T-helper 1 cell treated with Interleukin-12 subunit alpha and Interleukin-12 subunit beta and Interleukin-4 antibody, amounts not matched to agents 30 μg/mL and 1 μg/mL, for 36 hours (primary cell): Measurements from ENCODE around the gene L3MBTL4.
"Not testable (repeated sequence)": the region's sequence is repeated elsewhere in the genome, so short reads cannot be mapped to it uniquely, and the experiment has no call there.

Experiments used
- H3K27ac Mint-ChIP-seq: one replicate; pipeline ENCODE4 v1.8.0; 2021; ENCODE audit warnings: mild to moderate bottlenecking, mixed read lengths
- H3K27me3 Mint-ChIP-seq: one replicate; pipeline ENCODE4 v1.8.0; 2021; ENCODE audit warnings: low read depth, mixed read lengths
- H3K36me3 Mint-ChIP-seq: one replicate; pipeline ENCODE4 v1.8.0; 2021; ENCODE audit warnings: low read depth, mixed read lengths
- H3K4me1 Mint-ChIP-seq: one replicate; pipeline ENCODE4 v1.8.0; 2021; ENCODE audit warnings: low read depth, mixed read lengths
- H3K4me3 Mint-ChIP-seq: one replicate; pipeline ENCODE4 v1.8.0; 2021; ENCODE audit warnings: mild to moderate bottlenecking, moderate library complexity, mixed read lengths
- H3K9me3 Mint-ChIP-seq: one replicate; pipeline ENCODE4 v1.8.0; 2021; ENCODE audit warnings: mixed read lengths

L3MBTL4 gene

DNA sequence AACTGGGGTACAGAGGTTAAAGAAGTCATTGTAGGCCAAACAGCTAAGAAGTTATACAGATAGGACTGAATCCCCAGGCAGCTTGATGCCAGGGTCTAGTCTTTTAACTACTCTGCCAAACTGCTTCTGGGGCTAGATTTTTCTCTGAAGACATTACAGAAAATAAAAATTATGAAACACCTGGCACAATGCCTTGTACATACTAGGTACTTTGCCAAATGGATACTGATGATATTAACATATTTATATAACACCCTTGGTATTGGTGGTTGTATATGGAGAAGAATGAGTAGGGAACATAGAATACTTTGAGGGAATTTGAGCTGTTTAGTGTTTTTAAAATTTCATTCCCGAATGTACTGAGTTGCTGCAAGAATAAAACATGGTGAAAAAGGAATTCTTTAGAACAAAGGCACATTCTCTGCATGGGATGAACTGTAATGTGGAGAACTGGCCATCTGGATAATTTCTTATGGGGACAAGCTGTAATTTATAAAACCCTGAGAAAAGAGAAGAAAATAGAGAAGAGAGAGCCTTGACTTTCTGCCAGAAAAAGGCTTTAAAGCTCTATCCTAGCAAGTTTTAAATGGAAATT, 308.5 kb downstream of the L3MBTL4 start:
- no peak overlapping the region for H3K4me3 Mint-ChIP-seq
- H3K27me3 Mint-ChIP-seq: no peaks in the 10 kb centered on the region
- H3K27ac Mint-ChIP-seq: no peak overlapping the region
- no peaks in the 10 kb centered on the region for H3K36me3 Mint-ChIP-seq
- H3K9me3 Mint-ChIP-seq: no peaks in the 10 kb centered on the region
- no peaks in the 10 kb centered on the region for H3K4me1 Mint-ChIP-seq

DNA sequence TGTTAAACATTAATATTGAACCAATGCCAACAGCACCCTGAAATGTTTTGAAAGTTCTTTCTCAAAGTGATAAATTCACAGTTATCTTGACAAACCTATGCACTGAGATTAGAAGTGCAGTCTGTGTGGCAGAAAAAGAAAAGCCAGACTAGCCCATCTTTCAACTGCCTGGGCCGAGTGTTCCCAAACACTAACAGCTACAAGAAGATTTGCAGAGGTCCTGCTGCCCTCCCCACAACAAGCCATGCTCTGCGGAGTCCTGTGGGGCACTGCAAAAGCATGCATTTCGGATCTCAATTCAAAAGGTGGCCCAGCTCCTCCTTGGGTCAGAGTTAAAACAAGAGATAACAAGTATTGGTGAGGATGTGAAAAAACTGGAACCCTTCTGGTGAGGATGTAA, 311.0 kb downstream of the L3MBTL4 start:
- H3K27ac Mint-ChIP-seq: no peak overlapping the region
- H3K9me3 Mint-ChIP-seq: no peaks in the 10 kb centered on the region
- H3K4me1 Mint-ChIP-seq: no peaks in the 10 kb centered on the region
- H3K36me3 Mint-ChIP-seq: no peaks in the 10 kb centered on the region
- no peaks in the 10 kb centered on the region for H3K27me3 Mint-ChIP-seq
- H3K4me3 Mint-ChIP-seq: no peak overlapping the region

DNA sequence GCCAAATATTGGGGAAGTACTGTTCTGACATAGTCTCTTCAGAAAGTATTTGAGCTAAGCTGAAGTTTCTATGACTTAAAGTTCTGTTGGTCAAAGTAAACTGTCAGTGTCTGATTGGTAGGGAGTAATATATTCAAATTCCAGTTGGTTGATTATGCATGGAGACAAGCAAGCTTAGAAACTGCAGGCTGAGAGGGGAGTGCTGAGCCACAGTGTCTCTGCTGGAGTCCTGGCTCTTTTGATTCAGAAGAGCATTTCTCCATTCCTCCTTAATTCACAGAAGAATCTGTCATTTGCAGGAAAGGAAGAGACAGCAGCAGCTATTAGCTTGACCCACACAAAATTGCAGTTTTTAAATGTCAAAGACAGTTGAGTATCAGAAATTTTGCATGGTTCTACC, 318.0 kb downstream of the L3MBTL4 start:
- no peaks in the 10 kb centered on the region for H3K4me1 Mint-ChIP-seq
- H3K36me3 Mint-ChIP-seq: no peaks in the 10 kb centered on the region
- H3K27ac Mint-ChIP-seq: no peak overlapping the region
- H3K4me3 Mint-ChIP-seq: no peak overlapping the region
- no peaks in the 10 kb centered on the region for H3K9me3 Mint-ChIP-seq
- no peaks in the 10 kb centered on the region for H3K27me3 Mint-ChIP-seq

DNA sequence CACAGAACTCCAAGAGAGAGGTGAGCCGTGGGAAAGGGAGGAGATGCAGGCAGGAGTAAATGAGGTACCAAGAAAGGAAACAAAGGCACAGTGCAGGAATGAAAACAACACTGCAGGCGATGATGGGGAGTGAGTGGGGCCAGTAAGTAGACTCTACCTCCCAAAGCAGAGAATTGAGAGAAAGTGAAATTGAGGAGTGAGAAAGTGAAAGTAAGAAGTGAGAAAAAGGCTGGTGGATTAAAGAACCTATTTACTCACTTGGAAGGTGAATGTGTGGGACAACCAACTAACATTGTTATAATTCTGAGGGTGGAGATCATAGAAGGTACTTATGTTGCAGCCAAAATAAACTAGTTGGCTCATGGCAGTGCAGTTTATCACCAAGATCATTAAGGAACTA, 326.3 kb downstream of the L3MBTL4 start:
- no peaks in the 10 kb centered on the region for H3K9me3 Mint-ChIP-seq
- H3K27me3 Mint-ChIP-seq: no peaks in the 10 kb centered on the region
- no peaks in the 10 kb centered on the region for H3K36me3 Mint-ChIP-seq
- peaks cover 2% of the 10 kb centered on the region for H3K4me1 Mint-ChIP-seq
- H3K4me3 Mint-ChIP-seq: no peak overlapping the region
- no peak overlapping the region for H3K27ac Mint-ChIP-seq

DNA sequence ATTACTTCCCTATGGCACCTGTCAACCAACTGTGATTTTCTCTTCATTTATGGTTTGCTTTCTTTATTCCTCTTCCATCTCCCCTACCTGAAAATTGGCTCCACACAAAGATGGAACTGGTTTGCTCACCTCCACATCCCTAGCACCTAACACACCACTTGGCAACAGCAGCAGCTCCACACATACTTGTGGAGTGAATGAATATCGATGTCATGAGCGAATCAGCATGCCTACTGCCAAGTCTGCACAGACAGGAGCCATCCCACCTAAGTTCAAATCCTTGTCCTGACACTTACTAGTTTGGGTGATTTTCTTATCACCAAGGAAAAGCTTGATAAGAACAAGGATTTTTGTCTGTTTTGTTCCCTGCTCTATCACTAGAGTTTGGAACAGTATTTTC, 328.0 kb downstream of the L3MBTL4 start:
- Mint-ChIP-seq H3K4me3 (no peak overlapping the region), H3K9me3 (no peaks in the 10 kb centered on the region), H3K27me3 (no peaks in the 10 kb centered on the region), H3K36me3 (no peaks in the 10 kb centered on the region), H3K27ac (no peak overlapping the region), H3K4me1 (peaks cover 2% of the 10 kb centered on the region)

DNA sequence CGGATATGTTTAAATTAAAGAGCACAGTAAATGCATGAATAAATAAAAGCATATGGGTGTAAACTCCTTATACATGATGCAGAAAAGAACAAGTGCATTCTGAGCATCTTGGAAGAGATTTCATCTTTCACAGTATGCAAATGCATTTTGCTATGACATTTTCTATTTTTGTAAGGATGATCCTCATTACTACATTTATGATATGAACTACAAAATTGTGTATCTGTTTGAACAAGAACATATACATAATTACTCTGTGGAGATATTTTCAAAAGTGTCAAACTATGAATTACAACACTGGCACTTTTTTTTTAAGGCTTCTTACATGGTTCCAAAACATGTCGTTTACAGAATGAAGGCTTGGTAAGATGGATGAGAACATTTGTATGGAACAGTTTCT, 335.3 kb downstream of the L3MBTL4 start:
- no peak overlapping the region for H3K27ac Mint-ChIP-seq
- H3K9me3 Mint-ChIP-seq: no peaks in the 10 kb centered on the region
- no peak overlapping the region for H3K4me3 Mint-ChIP-seq
- H3K36me3 Mint-ChIP-seq: no peaks in the 10 kb centered on the region
- no peaks in the 10 kb centered on the region for H3K27me3 Mint-ChIP-seq
- no peaks in the 10 kb centered on the region for H3K4me1 Mint-ChIP-seq

DNA sequence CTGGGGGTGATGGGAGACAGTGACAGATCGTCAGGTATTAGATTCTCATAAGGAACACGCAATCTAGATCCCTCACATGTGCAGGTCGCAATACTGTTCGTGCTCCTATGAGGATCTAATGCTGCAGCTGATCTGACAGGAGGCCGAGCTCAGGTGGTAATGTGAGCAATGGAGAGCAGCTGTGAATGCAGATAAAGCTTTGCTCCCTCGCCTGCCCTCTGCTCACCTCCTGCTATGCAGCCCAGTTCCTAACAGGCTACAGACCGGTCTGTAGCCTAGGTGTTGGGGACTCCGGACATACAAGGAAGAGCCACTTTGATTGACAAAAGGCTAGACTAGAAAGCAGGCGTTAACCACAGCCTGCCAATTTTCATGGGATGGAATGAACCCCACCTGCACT, 335.8 kb downstream of the L3MBTL4 start:
- Mint-ChIP-seq H3K4me3 (no peak overlapping the region), H3K4me1 (no peaks in the 10 kb centered on the region), H3K36me3 (no peaks in the 10 kb centered on the region), H3K27ac (no peak overlapping the region), H3K9me3 (no peaks in the 10 kb centered on the region), H3K27me3 (no peaks in the 10 kb centered on the region)

DNA sequence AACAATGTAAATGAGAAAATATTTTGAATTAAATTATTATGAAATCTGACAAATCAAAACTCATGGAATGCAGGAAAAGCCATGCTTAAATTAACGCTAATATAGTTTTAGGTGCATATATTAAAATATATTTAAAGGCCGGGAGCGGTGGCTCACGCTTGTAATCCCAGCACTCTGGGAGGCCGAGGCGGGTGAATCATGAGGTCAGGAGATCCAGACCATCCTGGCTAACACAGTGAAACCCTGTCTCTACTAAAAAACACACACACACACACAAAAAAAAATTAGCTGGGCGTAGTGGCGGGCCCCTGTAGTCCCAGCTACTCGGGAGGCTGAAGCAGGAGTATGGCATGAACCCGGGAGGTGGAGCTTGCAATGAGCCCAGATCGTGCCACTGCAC, 342.3 kb downstream of the L3MBTL4 start:
- not testable (repeated sequence) for H3K36me3 Mint-ChIP-seq, H3K9me3 Mint-ChIP-seq, H3K4me3 Mint-ChIP-seq, H3K27ac Mint-ChIP-seq, H3K27me3 Mint-ChIP-seq, H3K4me1 Mint-ChIP-seq

DNA sequence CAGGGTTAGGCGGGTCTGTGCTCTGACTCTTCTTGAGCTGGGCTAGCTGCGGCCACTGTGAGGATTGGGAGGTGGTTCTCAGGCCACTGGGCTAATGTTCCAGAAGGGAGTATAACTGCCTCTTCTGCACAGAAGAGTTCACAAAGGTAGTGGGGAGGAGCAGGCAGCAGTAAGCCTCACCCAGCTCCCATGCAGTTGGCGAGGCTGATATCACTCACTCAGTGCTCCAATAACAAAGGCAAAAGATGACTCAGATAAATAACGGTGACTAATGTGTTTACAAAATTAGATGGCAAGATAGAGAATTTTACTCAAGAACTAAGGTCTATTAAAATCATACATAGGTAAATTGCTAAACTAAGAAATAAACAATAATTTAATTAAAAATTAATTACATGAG, 345.2 kb downstream of the L3MBTL4 start:
- H3K4me1 Mint-ChIP-seq: no peaks in the 10 kb centered on the region
- H3K27me3 Mint-ChIP-seq: no peaks in the 10 kb centered on the region
- H3K36me3 Mint-ChIP-seq: no peaks in the 10 kb centered on the region
- no peak overlapping the region for H3K27ac Mint-ChIP-seq
- no peaks in the 10 kb centered on the region for H3K9me3 Mint-ChIP-seq
- H3K4me3 Mint-ChIP-seq: no peak overlapping the region

DNA sequence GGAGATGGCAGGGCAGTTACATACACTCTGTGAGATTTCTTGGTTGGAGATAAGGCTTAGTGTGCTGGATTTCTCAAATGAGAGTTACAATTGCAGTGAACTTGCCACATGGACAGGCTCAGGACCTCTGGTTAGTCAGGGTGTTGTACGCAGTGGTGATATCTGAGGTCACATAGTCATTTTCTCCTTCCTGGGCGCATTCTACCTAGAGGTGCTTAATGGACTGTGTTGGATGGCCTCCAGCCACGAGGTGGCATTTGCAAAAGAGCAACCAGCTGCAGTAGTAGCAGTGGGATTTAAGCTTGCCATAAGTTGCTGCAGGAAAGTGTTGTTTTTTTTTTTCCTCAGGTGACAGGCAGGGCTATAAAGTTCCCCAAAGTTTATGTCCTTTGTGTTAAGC, 345.6 kb downstream of the L3MBTL4 start:
- H3K9me3 Mint-ChIP-seq: no peaks in the 10 kb centered on the region
- no peak overlapping the region for H3K4me3 Mint-ChIP-seq
- no peaks in the 10 kb centered on the region for H3K4me1 Mint-ChIP-seq
- H3K36me3 Mint-ChIP-seq: no peaks in the 10 kb centered on the region
- H3K27ac Mint-ChIP-seq: no peak overlapping the region
- no peaks in the 10 kb centered on the region for H3K27me3 Mint-ChIP-seq

DNA sequence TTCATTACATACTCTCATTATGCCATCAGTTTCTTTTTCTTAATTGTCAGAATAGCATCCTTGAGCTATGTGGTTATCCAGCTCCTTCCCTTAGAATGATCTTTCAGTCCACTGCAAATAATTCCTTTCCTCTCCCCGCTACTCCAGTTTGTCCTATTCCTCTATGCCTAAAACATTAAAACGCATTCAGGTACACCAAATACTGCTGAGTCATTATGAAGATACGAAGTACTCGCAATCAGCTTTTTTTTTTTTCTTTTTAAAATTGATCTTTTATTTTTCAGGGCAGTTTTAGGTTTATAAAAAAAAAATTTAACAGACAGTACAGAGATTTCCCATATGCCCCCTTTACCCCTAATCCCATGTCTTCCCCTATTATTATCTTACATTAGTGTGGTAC, 354.6 kb downstream of the L3MBTL4 start:
- H3K4me3 Mint-ChIP-seq: no peak overlapping the region
- H3K27me3 Mint-ChIP-seq: no peaks in the 10 kb centered on the region
- no peaks in the 10 kb centered on the region for H3K36me3 Mint-ChIP-seq
- H3K9me3 Mint-ChIP-seq: no peaks in the 10 kb centered on the region
- no peak overlapping the region for H3K27ac Mint-ChIP-seq
- H3K4me1 Mint-ChIP-seq: peaks cover 1% of the 10 kb centered on the region

DNA sequence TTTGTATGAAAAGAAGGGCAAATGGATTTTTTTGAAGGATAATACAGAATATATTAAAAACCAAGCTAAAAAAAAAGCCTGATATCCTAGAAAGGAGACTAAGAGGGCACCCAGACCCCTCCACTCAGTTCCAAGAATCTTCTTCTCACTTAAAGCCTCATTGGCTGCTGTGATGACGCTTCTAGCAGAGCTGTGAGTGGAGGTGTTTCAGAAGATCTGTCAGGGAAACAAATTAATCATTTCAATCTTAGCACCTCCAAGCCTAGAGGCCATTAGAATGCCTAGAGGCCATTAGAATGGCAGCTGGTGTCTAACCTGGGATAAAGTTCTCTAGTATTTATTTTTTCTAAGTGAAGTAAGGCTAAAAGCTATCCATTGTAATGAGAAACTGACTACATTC, 355.2 kb downstream of the L3MBTL4 start:
- no peak overlapping the region for H3K27ac Mint-ChIP-seq
- H3K4me3 Mint-ChIP-seq: no peak overlapping the region
- no peaks in the 10 kb centered on the region for H3K27me3 Mint-ChIP-seq
- H3K9me3 Mint-ChIP-seq: no peaks in the 10 kb centered on the region
- no peaks in the 10 kb centered on the region for H3K36me3 Mint-ChIP-seq
- peaks cover 1% of the 10 kb centered on the region for H3K4me1 Mint-ChIP-seq

DNA sequence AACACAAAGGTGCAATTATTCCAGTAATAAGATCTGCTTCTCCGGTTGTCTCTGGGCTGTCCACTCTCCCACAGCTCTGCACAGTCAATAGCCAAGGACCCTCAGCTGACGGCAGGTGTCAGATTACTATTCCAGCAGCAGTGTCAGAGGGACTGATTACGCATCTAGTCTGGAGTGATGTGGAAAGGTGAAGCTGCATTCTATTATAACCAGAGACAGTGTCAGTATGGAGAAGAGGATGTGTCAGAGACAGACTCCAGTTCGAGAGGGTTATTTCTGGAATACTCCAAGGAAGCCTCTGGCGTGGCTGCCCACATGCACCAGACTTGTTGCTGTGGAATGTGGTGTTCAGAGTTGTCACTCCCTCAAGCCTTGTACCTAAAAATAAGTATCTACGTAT, 355.8 kb downstream of the L3MBTL4 start:
- no peaks in the 10 kb centered on the region for H3K27me3 Mint-ChIP-seq
- H3K27ac Mint-ChIP-seq: no peak overlapping the region
- H3K36me3 Mint-ChIP-seq: no peaks in the 10 kb centered on the region
- no peaks in the 10 kb centered on the region for H3K9me3 Mint-ChIP-seq
- H3K4me1 Mint-ChIP-seq: peaks cover 1% of the 10 kb centered on the region
- no peak overlapping the region for H3K4me3 Mint-ChIP-seq

DNA sequence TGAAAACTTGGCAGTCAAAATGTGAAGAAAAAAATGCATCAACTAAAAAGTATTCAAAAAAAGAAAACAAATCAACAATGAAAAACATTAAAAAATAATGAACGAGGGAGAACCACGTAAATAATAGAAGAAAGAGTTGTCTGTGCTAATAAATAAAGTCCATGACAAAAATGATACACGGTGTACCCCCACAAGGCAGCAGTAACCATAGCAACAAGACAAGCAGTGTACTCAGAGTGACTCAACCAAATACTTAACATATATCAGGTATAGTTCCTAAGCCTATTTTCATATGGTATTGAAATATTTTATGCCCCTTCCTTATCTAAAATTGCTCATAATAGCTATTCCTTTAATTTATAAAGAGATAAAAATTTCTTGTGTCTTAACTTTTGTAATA, 357.1 kb downstream of the L3MBTL4 start:
- Mint-ChIP-seq H3K4me3 (no peak overlapping the region), H3K36me3 (no peaks in the 10 kb centered on the region), H3K4me1 (peaks cover 1% of the 10 kb centered on the region), H3K27ac (no peak overlapping the region), H3K27me3 (no peaks in the 10 kb centered on the region), H3K9me3 (no peaks in the 10 kb centered on the region)

DNA sequence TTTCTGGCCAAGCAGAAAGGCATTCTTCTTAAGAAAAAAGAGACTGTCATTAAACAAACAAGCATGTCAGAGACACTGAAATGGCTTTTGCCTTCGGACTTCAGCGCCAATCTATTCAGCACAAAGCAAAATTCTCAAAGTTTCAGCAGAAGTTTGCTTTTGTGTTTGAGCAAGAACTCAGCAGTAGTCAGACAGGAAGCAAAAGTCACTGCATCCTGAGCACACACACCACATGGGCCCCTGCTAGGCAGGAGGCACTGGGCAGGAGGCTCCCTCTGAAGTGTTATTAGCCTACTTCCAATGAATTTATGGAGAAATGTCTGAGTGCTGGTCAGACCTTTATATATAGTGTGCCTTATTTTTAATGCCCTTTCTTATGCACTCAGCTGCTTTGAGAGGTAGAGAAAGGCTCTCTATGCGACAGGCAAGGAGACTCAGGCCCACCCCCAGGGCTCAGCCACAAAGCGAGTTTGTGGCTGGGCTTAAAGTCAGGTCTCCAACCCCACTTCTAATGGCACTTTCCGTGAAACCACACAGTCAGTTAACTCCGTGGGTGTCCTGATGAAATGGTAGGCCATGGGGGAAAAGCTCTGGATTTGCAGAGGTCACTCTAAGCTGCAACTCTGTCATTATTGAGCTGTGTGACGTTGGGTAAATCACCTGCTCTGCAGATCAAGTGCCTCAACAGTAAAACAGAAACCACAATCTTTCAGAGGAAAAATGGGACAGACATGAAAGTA, 358.4 kb downstream of the L3MBTL4 start:
- Mint-ChIP-seq H3K27me3 (no peaks in the 10 kb centered on the region), H3K9me3 (no peaks in the 10 kb centered on the region), H3K36me3 (no peaks in the 10 kb centered on the region), H3K4me3 (no peak overlapping the region), H3K4me1 (peaks cover 1% of the 10 kb centered on the region), H3K27ac (no peak overlapping the region)

DNA sequence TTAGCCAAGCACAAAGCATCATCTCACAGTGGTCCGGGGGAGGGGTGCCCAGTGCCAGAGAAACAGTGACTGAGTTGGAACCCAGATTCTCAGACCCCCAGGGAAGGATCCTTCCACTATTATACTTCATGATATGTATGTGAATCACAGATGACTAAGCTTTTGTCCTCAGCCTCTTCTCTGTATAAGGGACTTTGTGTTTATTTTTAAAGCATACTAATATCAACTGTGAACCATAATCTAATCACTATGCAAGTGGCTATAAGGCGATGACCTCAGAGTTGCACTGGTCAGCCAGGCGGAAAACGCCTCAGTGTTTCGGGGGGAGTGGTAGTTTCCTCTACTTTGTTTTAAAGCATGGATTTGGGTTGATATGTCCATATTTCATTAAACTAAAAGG, 359.0 kb downstream of the L3MBTL4 start:
- Mint-ChIP-seq H3K36me3 (no peaks in the 10 kb centered on the region), H3K9me3 (no peaks in the 10 kb centered on the region), H3K4me1 (peaks cover 1% of the 10 kb centered on the region), H3K27ac (no peak overlapping the region), H3K27me3 (no peaks in the 10 kb centered on the region), H3K4me3 (no peak overlapping the region)
